Testis (tissue), 2 donors: Measurements from ENCODE around the gene RIC8B.

Experiments used
- POLR2A ChIP-seq: fragments of 450-650 bp; IDR thresholded peaks from one replicate; pipeline ENCODE4 v1.6.1; 2017; ENCODE audit warnings: antibody characterized with exemption, mild to moderate bottlenecking, moderate library complexity
- TF ChIP-seq, protein P1 (sequence below), 3 experiments: fragments of 450-650 bp in 2 of 3; fragments of 200-600 bp in 1 of 3; sonication (generic) in 1 of 3; IDR thresholded peaks; one replicate each; pipeline ENCODE4 v1.5.1; 2016 to 2019; ENCODE audit warnings: antibody characterized with exemption in 3 of 3, mild to moderate bottlenecking in 2 of 3, moderate library complexity in 1 of 3

DNA sequence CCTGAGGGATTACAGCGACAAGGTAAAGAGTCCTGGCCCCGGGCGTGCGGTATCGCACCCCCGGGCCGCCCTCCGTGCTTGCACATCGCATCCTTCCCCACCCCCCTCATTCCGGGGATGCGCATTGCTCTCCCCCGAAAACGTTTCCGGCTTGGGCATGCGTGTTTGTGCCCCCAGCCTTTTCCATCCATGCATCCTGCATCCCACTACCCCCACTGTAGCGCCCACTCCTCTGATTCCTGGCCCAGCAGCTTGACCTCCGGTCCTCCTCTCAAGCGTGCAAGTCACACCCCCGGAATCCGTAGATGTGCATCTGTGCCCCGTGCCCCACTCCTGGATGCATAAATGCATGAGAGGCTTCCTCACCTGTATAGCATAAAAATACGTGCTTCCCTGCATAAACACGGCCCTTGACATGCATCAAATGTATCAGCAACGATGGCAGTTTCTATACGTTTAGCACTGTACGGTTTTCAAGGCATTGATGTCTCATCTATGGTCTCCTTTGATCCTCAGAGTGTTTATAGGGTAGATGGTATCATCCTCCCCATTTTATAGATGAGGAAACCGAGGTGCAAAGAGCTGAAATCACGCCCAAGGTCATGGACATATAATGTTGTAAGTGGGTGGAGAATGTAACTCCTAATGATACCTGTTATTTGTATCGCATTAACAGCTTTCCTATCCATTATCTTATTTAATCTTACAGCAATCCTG lies 484 bp downstream of the RIC8B start:
- TF ChIP-seq POLR2A: no peak
- TF ChIP-seq, protein P1, sequence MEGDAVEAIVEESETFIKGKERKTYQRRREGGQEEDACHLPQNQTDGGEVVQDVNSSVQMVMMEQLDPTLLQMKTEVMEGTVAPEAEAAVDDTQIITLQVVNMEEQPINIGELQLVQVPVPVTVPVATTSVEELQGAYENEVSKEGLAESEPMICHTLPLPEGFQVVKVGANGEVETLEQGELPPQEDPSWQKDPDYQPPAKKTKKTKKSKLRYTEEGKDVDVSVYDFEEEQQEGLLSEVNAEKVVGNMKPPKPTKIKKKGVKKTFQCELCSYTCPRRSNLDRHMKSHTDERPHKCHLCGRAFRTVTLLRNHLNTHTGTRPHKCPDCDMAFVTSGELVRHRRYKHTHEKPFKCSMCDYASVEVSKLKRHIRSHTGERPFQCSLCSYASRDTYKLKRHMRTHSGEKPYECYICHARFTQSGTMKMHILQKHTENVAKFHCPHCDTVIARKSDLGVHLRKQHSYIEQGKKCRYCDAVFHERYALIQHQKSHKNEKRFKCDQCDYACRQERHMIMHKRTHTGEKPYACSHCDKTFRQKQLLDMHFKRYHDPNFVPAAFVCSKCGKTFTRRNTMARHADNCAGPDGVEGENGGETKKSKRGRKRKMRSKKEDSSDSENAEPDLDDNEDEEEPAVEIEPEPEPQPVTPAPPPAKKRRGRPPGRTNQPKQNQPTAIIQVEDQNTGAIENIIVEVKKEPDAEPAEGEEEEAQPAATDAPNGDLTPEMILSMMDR (IDR thresholded peaks at IDR 0.05): no peak
